Neural cell (in vitro differentiated cells): ENCODE data around the gene RMI1. TPM values are rescaled to one million over a fixed set of nuclear protein-coding genes. Genes with fewer than 3 reads are reported as not detected.

ENCODE experiments used
- H2AFZ ChIP-seq: fragments of 200-600, 300-800 bp; sonication (generic), shearing (Covaris generic); 2 replicates; pipeline ENCODE4 v1.6.0; 2014; ENCODE audit warnings: low read depth, mild to moderate bottlenecking, antibody characterized with exemption, low read length, moderate library complexity
- H3F3A ChIP-seq: fragments of 200-600 bp; shearing (Covaris generic); 2 replicates; pipeline ENCODE4 v1.6.1; 2016; ENCODE audit warnings: mild to moderate bottlenecking, moderate library complexity, mixed read lengths, antibody characterized with exemption, low read length; ENCODE audit not compliant: insufficient read depth, poor library complexity, severe bottlenecking
- H3K27ac ChIP-seq: fragments of 200-600, 300-800 bp; sonication (generic), shearing (Covaris generic); 2 replicates; pipeline ENCODE4 v1.5.1; 2014; ENCODE audit warnings: mild to moderate bottlenecking, low read length, moderate library complexity
- H3K27me3 ChIP-seq: fragments of 300-800, 200-600 bp; sonication (generic), shearing (Covaris generic); 2 replicates; pipeline ENCODE4 v1.6.0; 2014; ENCODE audit warnings: mild to moderate bottlenecking, low read depth, low read length, moderate library complexity; ENCODE audit not compliant: insufficient read depth
- H3K36me3 ChIP-seq: fragments of 300-800, 200-600 bp; sonication (generic), shearing (Covaris generic); 2 replicates; pipeline ENCODE4 v1.5.1; 2014; ENCODE audit warnings: mild to moderate bottlenecking, antibody characterized with exemption, low read length, moderate library complexity; ENCODE audit not compliant: insufficient read depth
- H3K4me2 ChIP-seq: fragments of 300-800, 200-600 bp; sonication (generic), shearing (Covaris generic); 2 replicates; pipeline ENCODE4 v1.6.0; 2014; ENCODE audit warnings: mild to moderate bottlenecking, low read length
- H3K4me3 ChIP-seq: fragments of 300-800, 200-600 bp; sonication (generic), shearing (Covaris generic); 2 replicates; pipeline ENCODE4 v1.5.1; 2014; ENCODE audit warnings: mild to moderate bottlenecking, low read length, moderate library complexity
- H3K79me2 ChIP-seq: fragments of 200-600 bp; shearing (Covaris generic); replicated peaks from 2 replicates; pipeline ENCODE4 v1.6.0; 2014; ENCODE audit warnings: mild to moderate bottlenecking, low read length, moderate library complexity; ENCODE audit not compliant: insufficient read depth
- H3K9ac ChIP-seq: fragments of 300-800, 200-600 bp; sonication (generic), shearing (Covaris generic); 2 replicates; pipeline ENCODE4 v1.6.1; 2016; ENCODE audit warnings: mild to moderate bottlenecking, low read length, mixed read lengths
- H3K9me2 ChIP-seq: fragments of 200-600 bp; shearing (Covaris generic); 2 replicates; pipeline ENCODE4 v1.6.1; 2016; ENCODE audit warnings: mild to moderate bottlenecking, low read length, mixed read lengths; ENCODE audit not compliant: insufficient read depth
- H3K9me3 ChIP-seq: fragments of 200-600, 300-800 bp; sonication (generic), shearing (Covaris generic); 2 replicates; pipeline ENCODE4 v1.6.1; 2016; ENCODE audit warnings: mild to moderate bottlenecking, mixed run types, low read length, moderate library complexity, mixed read lengths
- H4K20me1 ChIP-seq: fragments of 200-600 bp; shearing (Covaris generic); 2 replicates; pipeline ENCODE4 v1.6.1; 2016; ENCODE audit warnings: mild to moderate bottlenecking, mixed run types; ENCODE audit not compliant: insufficient read depth
- CTCF ChIP-seq: fragments of 450-650 bp; IDR thresholded peaks from 2 replicates; pipeline ENCODE4 v1.5.1; 2014; ENCODE audit warnings: antibody characterized with exemption, mild to moderate bottlenecking, moderate library complexity; ENCODE audit not compliant: poor library complexity, severe bottlenecking
- EP300 ChIP-seq: fragments of 450-650 bp; conservative IDR thresholded peaks from 2 replicates; pipeline ENCODE4 v1.6.1; 2014; ENCODE audit warnings: antibody characterized with exemption, mild to moderate bottlenecking, moderate library complexity; ENCODE audit not compliant: poor library complexity, severe bottlenecking
- EZH2 ChIP-seq: fragments of 200-600, 300-800 bp; shearing (Covaris generic), sonication (generic); IDR thresholded peaks from 2 replicates; pipeline ENCODE4 v1.6.1; 2014; ENCODE audit warnings: antibody characterized with exemption, low read length, borderline replicate concordance, mild to moderate bottlenecking; ENCODE audit not compliant: insufficient read depth, poor library complexity, severe bottlenecking
- MXI1 ChIP-seq: fragments of 450-650 bp; conservative IDR thresholded peaks from 2 replicates; pipeline ENCODE4 v1.6.1; 2014; ENCODE audit warnings: antibody characterized with exemption, mild to moderate bottlenecking; ENCODE audit not compliant: poor library complexity, severe bottlenecking
- POLR2AphosphoS5 ChIP-seq: IDR thresholded peaks from 2 replicates; pipeline ENCODE4 v1.6.1; 2012
- RAD21 ChIP-seq: fragments of 450-650 bp; conservative IDR thresholded peaks from 2 replicates; pipeline ENCODE4 v1.6.1; 2014; ENCODE audit warnings: antibody characterized with exemption, mild to moderate bottlenecking, moderate library complexity
- SMC3 ChIP-seq: fragments of 450-650 bp; conservative IDR thresholded peaks from 2 replicates; pipeline ENCODE4 v1.6.1; 2014; ENCODE audit warnings: antibody characterized with exemption, mild to moderate bottlenecking, moderate library complexity; ENCODE audit not compliant: poor library complexity
- TAF1 ChIP-seq: IDR thresholded peaks from 2 replicates; pipeline ENCODE4 v1.6.1; 2012; ENCODE audit warnings: low read depth
- polyA plus RNA-seq: library from polyadenylated mRNA; depleted of rRNA; stranded (reverse); fragments of >200 nt; gene quantifications from 2 replicates; pipeline ENCODE4 v1.2.3, GENCODE V29; 2014
- TF ChIP-seq, protein P1 (sequence below): IDR thresholded peaks from 2 replicates; pipeline ENCODE4 v1.6.1; 2012; ENCODE audit warnings: borderline replicate concordance

The RMI1 gene
- polyA plus RNA-seq, 1 donor from 2014 or later: 13.1 TPM

- H3K9me2 ChIP-seq: no peaks in the 10 kb centered on the region
- H3K36me3 ChIP-seq: peaks cover 29% of the 10 kb centered on the region
- H3K9ac ChIP-seq: no peak overlapping the region
- H3F3A ChIP-seq: peaks cover 17% of the 10 kb centered on the region
- H3K9me3 ChIP-seq: no peaks in the 10 kb centered on the region
- no peak overlapping the region for H2AFZ ChIP-seq
- peaks cover 34% of the 10 kb centered on the region for H4K20me1 ChIP-seq
- TF ChIP-seq MXI1: no peak
- no peak for TF ChIP-seq EP300
- TF ChIP-seq, protein P1, sequence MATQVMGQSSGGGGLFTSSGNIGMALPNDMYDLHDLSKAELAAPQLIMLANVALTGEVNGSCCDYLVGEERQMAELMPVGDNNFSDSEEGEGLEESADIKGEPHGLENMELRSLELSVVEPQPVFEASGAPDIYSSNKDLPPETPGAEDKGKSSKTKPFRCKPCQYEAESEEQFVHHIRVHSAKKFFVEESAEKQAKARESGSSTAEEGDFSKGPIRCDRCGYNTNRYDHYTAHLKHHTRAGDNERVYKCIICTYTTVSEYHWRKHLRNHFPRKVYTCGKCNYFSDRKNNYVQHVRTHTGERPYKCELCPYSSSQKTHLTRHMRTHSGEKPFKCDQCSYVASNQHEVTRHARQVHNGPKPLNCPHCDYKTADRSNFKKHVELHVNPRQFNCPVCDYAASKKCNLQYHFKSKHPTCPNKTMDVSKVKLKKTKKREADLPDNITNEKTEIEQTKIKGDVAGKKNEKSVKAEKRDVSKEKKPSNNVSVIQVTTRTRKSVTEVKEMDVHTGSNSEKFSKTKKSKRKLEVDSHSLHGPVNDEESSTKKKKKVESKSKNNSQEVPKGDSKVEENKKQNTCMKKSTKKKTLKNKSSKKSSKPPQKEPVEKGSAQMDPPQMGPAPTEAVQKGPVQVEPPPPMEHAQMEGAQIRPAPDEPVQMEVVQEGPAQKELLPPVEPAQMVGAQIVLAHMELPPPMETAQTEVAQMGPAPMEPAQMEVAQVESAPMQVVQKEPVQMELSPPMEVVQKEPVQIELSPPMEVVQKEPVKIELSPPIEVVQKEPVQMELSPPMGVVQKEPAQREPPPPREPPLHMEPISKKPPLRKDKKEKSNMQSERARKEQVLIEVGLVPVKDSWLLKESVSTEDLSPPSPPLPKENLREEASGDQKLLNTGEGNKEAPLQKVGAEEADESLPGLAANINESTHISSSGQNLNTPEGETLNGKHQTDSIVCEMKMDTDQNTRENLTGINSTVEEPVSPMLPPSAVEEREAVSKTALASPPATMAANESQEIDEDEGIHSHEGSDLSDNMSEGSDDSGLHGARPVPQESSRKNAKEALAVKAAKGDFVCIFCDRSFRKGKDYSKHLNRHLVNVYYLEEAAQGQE: no peak
- TF ChIP-seq SMC3: no peak
- no peak for TF ChIP-seq CTCF
- TF ChIP-seq POLR2AphosphoS5: no peak
- no peak for TF ChIP-seq TAF1
- no peak for TF ChIP-seq RAD21
- no peak for TF ChIP-seq EZH2
- peaks cover 30% of the 10 kb centered on the region for H3K79me2 ChIP-seq
- no peak overlapping the region for H3K27ac ChIP-seq
- no peak overlapping the region for H3K4me2 ChIP-seq
- H3K4me3 ChIP-seq: no peak overlapping the region
- no peaks in the 10 kb centered on the region for H3K27me3 ChIP-seq
Observed at GRCh38 chr9:83969602-83970001, 11.0 kb upstream of the RMI1 start.

DNA sequence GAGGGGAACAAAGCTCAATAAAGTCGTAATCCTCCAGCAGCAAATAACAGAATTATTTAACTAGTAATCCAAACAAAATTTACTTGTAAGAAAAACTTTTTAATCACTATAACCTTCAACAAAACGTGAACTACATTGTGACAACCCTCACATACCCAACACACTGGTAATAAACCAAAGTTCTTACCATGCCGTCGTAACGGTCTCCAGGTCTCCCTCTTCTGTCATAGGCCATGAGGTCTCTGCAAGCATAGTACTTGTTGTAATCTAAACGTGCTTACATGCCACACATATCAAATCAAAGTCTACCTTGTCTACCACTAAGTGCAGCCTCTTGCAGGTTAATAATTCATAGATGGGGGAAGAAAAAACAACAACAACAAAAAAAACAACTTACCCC, 9.1 kb upstream of the RMI1 start:
- no peaks in the 10 kb centered on the region for H3K27me3 ChIP-seq
- peaks cover 13% of the 10 kb centered on the region for H3F3A ChIP-seq
- H3K9ac ChIP-seq: no peak overlapping the region
- no peak overlapping the region for H2AFZ ChIP-seq
- no peaks in the 10 kb centered on the region for H3K9me3 ChIP-seq
- no peaks in the 10 kb centered on the region for H3K9me2 ChIP-seq
- no peak overlapping the region for H3K27ac ChIP-seq
- H3K4me3 ChIP-seq: no peak overlapping the region
- peaks cover 53% of the 10 kb centered on the region for H4K20me1 ChIP-seq
- H3K79me2 ChIP-seq: peaks cover 49% of the 10 kb centered on the region
- H3K4me2 ChIP-seq: no peak overlapping the region
- peaks cover 38% of the 10 kb centered on the region for H3K36me3 ChIP-seq
- TF ChIP-seq EP300 (no peak), RAD21 (no peak), CTCF (no peak), MXI1 (no peak), TAF1 (no peak)
